CD4-positive, CD25-positive, alpha-beta regulatory T cell (primary cell): Measurements from ENCODE around the gene DDX10. TPM values are rescaled to one million over a fixed set of nuclear protein-coding genes. Genes with fewer than 3 reads are reported as not detected.
A peak's percentile ranks its signal among the peaks of the same experiment; 100 is the strongest.
"Not testable (repeated sequence)": the region's sequence is repeated elsewhere in the genome, so short reads cannot be mapped to it uniquely, and the experiment has no call there.

Experiments used
- ATAC-seq, 2 donors: fragments of 150-1000 bp; cut with Tn5 transposase; one replicate each; pipeline ENCODE4 v1.10.0; 2021; ENCODE audit warnings: low read depth in 2 of 2, moderate number of reproducible peaks in 2 of 2, moderate library complexity in 1 of 2
- DNase-seq, 3 donors: peaks; one replicate each; pipeline versions ENCODE4 v3.0.0 to v3.0.0-alpha.2; 2012 to 2022; ENCODE audit warnings: mixed read lengths in 1 of 3
- H3K27ac ChIP-seq: one replicate; pipeline ENCODE4 v1.7.0; 2013; ENCODE audit warnings: mild to moderate bottlenecking, low read length; ENCODE audit not compliant: insufficient read depth, poor library complexity, severe bottlenecking
- H3K27me3 ChIP-seq: one replicate; pipeline ENCODE4 v1.7.0; 2013; ENCODE audit warnings: low read length; ENCODE audit not compliant: control insufficient read depth, insufficient read depth
- H3K36me3 ChIP-seq: one replicate; pipeline ENCODE4 v1.7.0; 2013; ENCODE audit warnings: mild to moderate bottlenecking, low read length, moderate library complexity; ENCODE audit not compliant: control insufficient read depth, insufficient read depth
- H3K4me1 ChIP-seq: 2 replicates; pipeline ENCODE4 v1.7.0; 2013; ENCODE audit warnings: mild to moderate bottlenecking, low read length; ENCODE audit not compliant: insufficient read depth, control insufficient read depth, poor library complexity, severe bottlenecking
- H3K4me3 ChIP-seq: one replicate; pipeline ENCODE4 v1.7.0; 2013; ENCODE audit warnings: low read depth, mild to moderate bottlenecking, low read length, moderate library complexity
- H3K9me3 ChIP-seq, 2 experiments: 1 replicate in 1 of 2; 2 replicates in 1 of 2; pipeline ENCODE4 v1.7.0; 2013; ENCODE audit warnings: low read length in 2 of 2, mild to moderate bottlenecking in 1 of 2, moderate library complexity in 1 of 2; ENCODE audit not compliant: control insufficient read depth in 2 of 2
- H3K27ac Mint-ChIP-seq, 3 donors: one replicate each; pipeline ENCODE4 v1.8.0; 2020 to 2022; ENCODE audit warnings: mild to moderate bottlenecking in 3 of 3, mixed read lengths in 3 of 3, moderate library complexity in 2 of 3
- H3K27me3 Mint-ChIP-seq: one replicate; pipeline ENCODE4 v1.8.0; 2022; ENCODE audit warnings: mild to moderate bottlenecking, mixed read lengths
- H3K36me3 Mint-ChIP-seq: one replicate; pipeline ENCODE4 v1.8.0; 2020; ENCODE audit warnings: mixed read lengths
- H3K4me1 Mint-ChIP-seq, 4 donors: one replicate each; pipeline ENCODE4 v1.8.0; 2020 to 2022; ENCODE audit warnings: mixed read lengths in 4 of 4, mild to moderate bottlenecking in 1 of 4
- H3K4me3 Mint-ChIP-seq, 4 donors: one replicate each; pipeline ENCODE4 v1.8.0; 2020 to 2022; ENCODE audit warnings: mild to moderate bottlenecking in 4 of 4, mixed read lengths in 4 of 4, moderate library complexity in 3 of 4
- H3K9me3 Mint-ChIP-seq, 7 donors: one replicate each; pipeline ENCODE4 v1.8.0; 2020 to 2022; ENCODE audit warnings: mixed read lengths in 7 of 7, mild to moderate bottlenecking in 3 of 7, moderate library complexity in 2 of 7
- polyA plus RNA-seq, 4 donors: library from polyadenylated mRNA; unstranded; fragments of 300-500 nt; fragmentation: Illumina TruSeq; gene quantifications; one replicate each; pipeline ENCODE4 v1.2.3, GENCODE V29; 2021
- total RNA-seq: library from RNA; stranded (reverse); gene quantifications from one replicate; pipeline ENCODE4 v1.2.3, GENCODE V29; 2022

The DDX10 gene
- total and polyA plus RNA-seq, 5 donors from 2014 or later = 10.5 to 23.3 (median 14.0) TPM

DNA sequence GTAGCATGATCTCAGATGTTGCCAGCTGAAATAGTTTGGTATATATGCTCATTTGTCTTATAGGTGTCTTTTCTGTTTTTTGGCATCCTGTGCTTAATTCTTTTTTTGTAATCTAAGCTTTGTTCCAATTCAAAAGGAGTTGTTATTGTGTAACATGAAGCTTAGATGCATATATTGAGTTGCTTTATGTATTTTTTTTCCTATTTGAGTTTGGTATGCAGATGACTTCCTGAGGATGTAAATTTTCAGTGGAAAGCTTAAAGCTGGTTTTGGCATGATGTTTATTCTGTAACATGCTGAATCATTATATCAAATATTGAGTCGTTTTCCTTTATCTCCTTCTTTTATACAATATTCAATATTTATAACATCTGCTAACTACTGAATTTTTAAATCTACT lies 69.4 kb downstream of the DDX10 start:
- H3K27me3 ChIP-seq = no peaks in the 10 kb centered on the region
- ATAC-seq (no peak), DNase-seq (no peak)
- peaks cover 25 to 33% (median 26%) of the 10 kb centered on the region in 4 donors for H3K4me1 Mint-ChIP-seq
- H3K27ac ChIP-seq = no peak overlapping the region
- H3K36me3 Mint-ChIP-seq = peaks cover 26% of the 10 kb centered on the region
- H3K27me3 Mint-ChIP-seq = no peaks in the 10 kb centered on the region
- H3K4me3 ChIP-seq = no peak overlapping the region
- H3K36me3 ChIP-seq = no peaks in the 10 kb centered on the region
- no peaks in the 10 kb centered on the region for H3K9me3 ChIP-seq
- no peak overlapping the region for H3K4me3 Mint-ChIP-seq
- H3K4me1 ChIP-seq = no peaks in the 10 kb centered on the region
- H3K27ac Mint-ChIP-seq = no peak overlapping the region
- peaks cover 0 to 2% (median 0%) of the 10 kb centered on the region in 7 donors for H3K9me3 Mint-ChIP-seq

- no peaks in the 10 kb centered on the region for H3K9me3 ChIP-seq
- H3K36me3 Mint-ChIP-seq = peaks cover 34% of the 10 kb centered on the region
- peaks cover 0 to 3% (median 0%) of the 10 kb centered on the region in 7 donors for H3K9me3 Mint-ChIP-seq
- no peak overlapping the region for H3K27ac ChIP-seq
- no peaks in the 10 kb centered on the region for H3K27me3 ChIP-seq
- H3K27ac Mint-ChIP-seq = no peak overlapping the region
- DNase-seq (peak in 2 of 3 donors; percentile 22 to 52), ATAC-seq (no peak)
- H3K4me3 Mint-ChIP-seq = no peak overlapping the region
- H3K4me3 ChIP-seq = peak overlapping the region; percentile 53
- H3K4me1 ChIP-seq = no peaks in the 10 kb centered on the region
- peaks cover 23 to 30% (median 27%) of the 10 kb centered on the region in 4 donors for H3K4me1 Mint-ChIP-seq
- no peaks in the 10 kb centered on the region for H3K27me3 Mint-ChIP-seq
- no peaks in the 10 kb centered on the region for H3K36me3 ChIP-seq
Measured at GRCh38 chr11:108734956-108735559, 70.2 kb downstream of the DDX10 start.

DNA sequence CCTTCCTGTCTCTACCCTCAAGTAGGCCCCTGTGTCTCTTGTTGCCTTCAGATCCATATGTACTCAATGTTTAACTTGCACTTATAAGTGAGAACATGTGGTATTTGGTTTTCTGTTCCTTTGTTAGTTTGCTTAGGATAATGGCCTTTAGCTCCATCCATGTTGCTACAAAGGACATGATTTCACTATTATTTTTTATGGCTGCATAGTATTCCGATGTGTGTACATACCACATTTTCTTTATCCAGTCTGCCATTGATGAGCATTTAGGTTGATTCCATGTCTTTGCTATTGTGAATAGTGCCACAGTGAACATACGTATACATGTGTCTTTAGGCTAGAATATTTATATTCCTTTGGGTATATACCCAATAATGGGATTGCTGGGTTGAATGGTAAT lies 75.3 kb downstream of the DDX10 start:
- not testable (repeated sequence) for H3K27me3 Mint-ChIP-seq, H3K4me3 Mint-ChIP-seq, H3K27me3 ChIP-seq, H3K36me3 ChIP-seq, H3K4me1 ChIP-seq, H3K4me3 ChIP-seq, H3K27ac Mint-ChIP-seq, ATAC-seq, H3K27ac ChIP-seq, DNase-seq, H3K9me3 ChIP-seq
- Mint-ChIP-seq H3K4me1 (peaks cover 6 to 20% (median 13%) of the 10 kb centered on the region in 4 donors), H3K36me3 (peaks cover 40% of the 10 kb centered on the region), H3K9me3 (peaks cover 0 to 13% (median 3%) of the 10 kb centered on the region in 7 donors)

DNA sequence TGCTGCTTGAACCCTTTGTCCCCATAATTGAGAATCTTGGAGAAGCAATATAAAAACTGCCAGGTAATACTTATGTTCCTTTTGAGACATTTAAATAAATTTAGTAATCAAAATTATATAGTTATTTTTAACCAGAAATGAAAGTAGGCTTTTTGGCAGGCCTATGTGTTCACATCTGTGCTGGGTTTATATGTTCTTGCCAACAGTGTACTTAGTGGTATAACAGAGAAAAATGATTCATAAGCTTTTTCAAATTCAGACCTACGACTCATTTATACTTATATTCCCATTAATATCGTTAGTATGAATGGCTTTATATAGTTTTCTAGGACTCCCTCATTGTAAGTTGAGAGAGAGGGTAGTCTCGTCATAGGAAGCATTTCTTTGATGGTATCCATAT lies 79.0 kb downstream of the DDX10 start:
- no peaks in the 10 kb centered on the region for H3K4me1 ChIP-seq
- no peak overlapping the region for H3K4me3 Mint-ChIP-seq
- peaks cover 0 to 13% (median 3%) of the 10 kb centered on the region in 7 donors for H3K9me3 Mint-ChIP-seq
- peaks cover 6 to 23% (median 9%) of the 10 kb centered on the region in 4 donors for H3K4me1 Mint-ChIP-seq
- peaks cover 0 to 8% of the 10 kb centered on the region in 2 experiments for H3K9me3 ChIP-seq
- no peaks in the 10 kb centered on the region for H3K36me3 ChIP-seq
- no peaks in the 10 kb centered on the region for H3K27me3 Mint-ChIP-seq
- no peak overlapping the region for H3K27ac Mint-ChIP-seq
- no peaks in the 10 kb centered on the region for H3K27me3 ChIP-seq
- H3K27ac ChIP-seq = no peak overlapping the region
- H3K4me3 ChIP-seq = no peak overlapping the region
- ATAC-seq = no peak
- DNase-seq = no peak
- H3K36me3 Mint-ChIP-seq = peaks cover 47% of the 10 kb centered on the region

DNA sequence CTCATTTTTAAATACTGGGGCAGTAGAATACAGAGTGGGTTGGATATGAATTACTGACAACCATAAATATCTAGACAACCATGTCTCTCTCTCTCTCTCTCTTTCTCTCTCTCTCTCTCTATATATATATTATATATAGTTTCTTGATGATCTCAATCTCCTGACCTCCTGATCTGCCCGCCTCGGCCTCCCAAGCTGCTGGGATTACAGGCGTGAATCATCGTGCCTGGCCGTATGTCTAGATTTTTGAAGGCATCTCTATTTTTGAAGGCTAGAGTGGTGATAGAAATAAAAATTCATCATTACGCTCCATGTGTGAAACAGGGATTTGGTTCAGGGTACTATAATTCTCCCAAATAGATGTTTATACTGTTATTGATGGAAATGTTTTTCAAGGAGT lies 84.1 kb downstream of the DDX10 start:
- H3K4me1 Mint-ChIP-seq = peaks cover 0 to 22% (median 12%) of the 10 kb centered on the region in 4 donors
- Histone ChIP-seq H3K9me3 (no peaks in the 10 kb centered on the region), H3K36me3 (no peaks in the 10 kb centered on the region), H3K4me3 (no peak overlapping the region), H3K4me1 (no peaks in the 10 kb centered on the region), H3K27ac (no peak overlapping the region), H3K27me3 (no peaks in the 10 kb centered on the region)
- ATAC-seq (no peak), DNase-seq (no peak)
- H3K9me3 Mint-ChIP-seq = no peaks in the 10 kb centered on the region
- H3K27me3 Mint-ChIP-seq = no peaks in the 10 kb centered on the region
- peaks cover 13% of the 10 kb centered on the region for H3K36me3 Mint-ChIP-seq
- peak overlapping the region in 1 of 3 donors; percentile 6 for H3K27ac Mint-ChIP-seq
- H3K4me3 Mint-ChIP-seq = no peak overlapping the region

DNA sequence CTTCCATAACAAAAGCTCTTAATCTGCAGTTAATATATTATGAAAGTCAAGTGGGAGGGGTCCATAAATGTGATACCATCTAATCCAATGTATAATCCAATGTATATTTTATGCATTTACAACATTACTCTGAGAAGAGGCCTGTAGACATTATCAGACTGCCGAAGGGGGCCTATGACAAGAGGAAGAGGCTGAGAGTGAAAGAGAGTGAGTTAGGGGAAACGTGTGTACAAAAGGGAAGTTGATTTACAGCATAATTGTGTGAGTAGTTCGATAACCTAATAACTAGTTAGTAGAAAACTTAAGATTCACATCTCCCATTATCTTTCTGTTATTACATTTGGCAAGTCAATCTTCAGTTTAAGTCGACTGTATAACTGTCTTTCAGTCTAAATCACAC lies 86.6 kb downstream of the DDX10 start:
- no peaks in the 10 kb centered on the region for H3K4me1 ChIP-seq
- DNase-seq = no peak
- peak overlapping the region in 1 of 4 donors; percentile 43 for H3K4me3 Mint-ChIP-seq
- peaks cover 13% of the 10 kb centered on the region for H3K36me3 Mint-ChIP-seq
- H3K27ac ChIP-seq = no peak overlapping the region
- H3K27ac Mint-ChIP-seq = no peak overlapping the region
- H3K27me3 ChIP-seq = no peaks in the 10 kb centered on the region
- H3K9me3 ChIP-seq = no peaks in the 10 kb centered on the region
- H3K9me3 Mint-ChIP-seq = no peaks in the 10 kb centered on the region
- H3K4me1 Mint-ChIP-seq = peaks cover 6 to 35% (median 20%) of the 10 kb centered on the region in 4 donors
- H3K27me3 Mint-ChIP-seq = no peaks in the 10 kb centered on the region
- H3K4me3 ChIP-seq = no peak overlapping the region
- no peak for ATAC-seq
- no peaks in the 10 kb centered on the region for H3K36me3 ChIP-seq

DNA sequence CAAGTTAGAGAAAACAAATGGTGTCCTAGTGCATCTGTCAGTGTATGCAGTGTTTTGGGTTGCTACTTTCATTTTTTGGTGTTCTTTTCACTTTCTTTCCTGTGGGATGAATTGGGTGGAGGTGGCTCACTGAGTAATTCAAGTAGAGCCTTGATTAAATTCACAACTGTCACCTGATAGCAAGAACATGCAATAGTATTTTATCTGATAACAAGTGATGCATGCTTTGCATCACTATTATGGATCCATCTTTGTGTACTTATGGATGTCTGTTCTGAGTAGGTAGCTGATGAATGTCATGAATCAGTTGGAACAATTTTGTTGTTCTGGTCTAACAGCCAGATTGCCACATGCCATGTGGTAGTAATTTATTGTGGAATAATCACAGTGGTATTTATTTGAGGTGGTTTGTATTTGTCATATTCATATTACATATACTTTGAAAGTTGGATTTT lies 87.5 kb downstream of the DDX10 start:
- no peak overlapping the region for H3K27ac ChIP-seq
- H3K27me3 ChIP-seq = no peaks in the 10 kb centered on the region
- H3K36me3 Mint-ChIP-seq = peaks cover 10% of the 10 kb centered on the region
- ATAC-seq (no peak), DNase-seq (no peak)
- H3K36me3 ChIP-seq = no peaks in the 10 kb centered on the region
- H3K9me3 ChIP-seq = no peaks in the 10 kb centered on the region
- no peak overlapping the region for H3K27ac Mint-ChIP-seq
- no peaks in the 10 kb centered on the region for H3K27me3 Mint-ChIP-seq
- H3K9me3 Mint-ChIP-seq = no peaks in the 10 kb centered on the region
- peaks cover 6 to 32% (median 20%) of the 10 kb centered on the region in 4 donors for H3K4me1 Mint-ChIP-seq
- no peak overlapping the region for H3K4me3 ChIP-seq
- H3K4me1 ChIP-seq = no peaks in the 10 kb centered on the region
- no peak overlapping the region for H3K4me3 Mint-ChIP-seq
